ENCODE measurements around the gene ZBTB46. TPM values are rescaled to one million over a fixed set of nuclear protein-coding genes. Genes with fewer than 3 reads are reported as not detected.

ZBTB46 gene
- total RNA-seq, 1 experiment from 2014 or later, result 10.7 TPM

- intact Hi-C loops (cut with micrococcal nuclease), result loop anchor here (10.0 kb wide), 1 partner anchor 126 kb away; the partner anchor contains the start of genes ABHD16B and TPD52L2
- Histone ChIP-seq H3K27me3 (ENCODE audit: insufficient read depth, low read length) (no peaks in the 10 kb centered on the region), H3K79me2 (ENCODE audit: insufficient read depth, low read length) (peaks cover 21% of the 10 kb centered on the region), H3K4me3 (replicated peaks in 1 of 2; ENCODE audit: low read depth in 1 of 2, low read length in 2 of 2) (no peak overlapping the region), H2AFZ (ENCODE audit: low read depth, low read length, poor library complexity, severe bottlenecking) (no peak overlapping the region), H3K4me2 (ENCODE audit: low read length) (peak overlapping the region; percentile 66), H3K36me3 (ENCODE audit: control insufficient read depth in 1 of 2, insufficient read depth in 2 of 2, low read length in 2 of 2) (peaks cover 3 to 28% of the 10 kb centered on the region in 2 experiments; a peak in 2 of 4 replicates), H3K27ac (ENCODE audit: low read depth, low read length) (peak overlapping the region; percentile 67), H3K9me2 (ENCODE audit: insufficient read depth) (no peaks in the 10 kb centered on the region), H4K20me1 (ENCODE audit: insufficient read depth) (no peaks in the 10 kb centered on the region), H3K9ac (ENCODE audit: low read length) (peak overlapping the region; percentile 52), H3K4me1 (ENCODE audit: control insufficient read depth in 1 of 2, insufficient read depth in 2 of 2, low read length in 2 of 2) (peaks cover 20 to 50% of the 10 kb centered on the region in 2 experiments; a peak in 3 of 4 replicates), H3K9me3 (ENCODE audit: control insufficient read depth in 1 of 2, insufficient read depth in 1 of 2, low read depth in 1 of 2, low read length in 2 of 2) (no peaks in the 10 kb centered on the region)
- TF ChIP-seq EGR1 (IDR thresholded peaks at IDR 0.05; ENCODE audit: low read depth) (no peak), ZNF274 (IDR thresholded peaks at IDR 0.05; ENCODE audit: low read depth, low read length) (no peak), EZH2 (IDR thresholded peaks at IDR 0.05) (no peak), TCF7L2 (IDR thresholded peaks at IDR 0.05; ENCODE audit: borderline replicate concordance, extremely low read depth, insufficient read depth, insufficient read length) (no peak), POLR2AphosphoS5 (IDR thresholded peaks at IDR 0.05; ENCODE audit: low read depth, low read length) (no peak), SIN3A (IDR thresholded peaks at IDR 0.05; ENCODE audit: low read depth) (no peak), ATF3 (IDR thresholded peaks at IDR 0.05) (no peak)
- TF ChIP-seq, protein P1, sequence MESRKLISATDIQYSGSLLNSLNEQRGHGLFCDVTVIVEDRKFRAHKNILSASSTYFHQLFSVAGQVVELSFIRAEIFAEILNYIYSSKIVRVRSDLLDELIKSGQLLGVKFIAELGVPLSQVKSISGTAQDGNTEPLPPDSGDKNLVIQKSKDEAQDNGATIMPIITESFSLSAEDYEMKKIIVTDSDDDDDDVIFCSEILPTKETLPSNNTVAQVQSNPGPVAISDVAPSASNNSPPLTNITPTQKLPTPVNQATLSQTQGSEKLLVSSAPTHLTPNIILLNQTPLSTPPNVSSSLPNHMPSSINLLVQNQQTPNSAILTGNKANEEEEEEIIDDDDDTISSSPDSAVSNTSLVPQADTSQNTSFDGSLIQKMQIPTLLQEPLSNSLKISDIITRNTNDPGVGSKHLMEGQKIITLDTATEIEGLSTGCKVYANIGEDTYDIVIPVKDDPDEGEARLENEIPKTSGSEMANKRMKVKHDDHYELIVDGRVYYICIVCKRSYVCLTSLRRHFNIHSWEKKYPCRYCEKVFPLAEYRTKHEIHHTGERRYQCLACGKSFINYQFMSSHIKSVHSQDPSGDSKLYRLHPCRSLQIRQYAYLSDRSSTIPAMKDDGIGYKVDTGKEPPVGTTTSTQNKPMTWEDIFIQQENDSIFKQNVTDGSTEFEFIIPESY (IDR thresholded peaks at IDR 0.05; ENCODE audit: extremely low read depth, insufficient replicate concordance, low read length), result no peak
- BruUV-seq (replicated peaks), result no TSS peak
- CTCF ChIA-PET, result no interaction called here
- RAD21 ChIA-PET (ENCODE audit: low non-redundant PET in 1 of 2, low total read pairs in 2 of 2, uncharacterized antibody in 2 of 2, unreplicated experiment in 2 of 2), result no interaction called here
- POLR2A ChIA-PET, result no interaction called here
- ATAC-seq (no peak), DNase-seq (ENCODE audit: low read depth, low spot score) (no peak)
Observed at GRCh38 chr20:63738687-63739129, 92.4 kb downstream of the ZBTB46 start.

Measured in HCT116 (cell line).